ENCODE results near the gene CORIN. TPM values are rescaled to one million over a fixed set of nuclear protein-coding genes. Genes with fewer than 3 reads are reported as not detected.

Gene CORIN
- total and polyA plus RNA-seq, 2 of the 13 experiments (the other 11 are each of a cell fraction or from before 2014, with no cell fraction given), result 0.84 to 1.2 TPM

- DNase-seq (ENCODE audit: low spot score), result no peak
- BruUV-seq (replicated peaks), result no TSS peak
- no peak overlapping the region for H2AFZ ChIP-seq (ENCODE audit: low read length)
- in situ Hi-C loops (cut with HindIII; ENCODE audit: extremely low pct_ligation_motif_present, low pct_unique_long_range_greater_than_20kb), result no loop called here
- no peak for ATAC-seq
- no peaks in the 10 kb centered on the region for H3K79me2 ChIP-seq (ENCODE audit: insufficient read depth, low read length)
- no peak overlapping the region for H3K4me2 ChIP-seq (ENCODE audit: low read depth, low read length)
- FAIRE-seq, result no peak
- no peak overlapping the region for H3K4me3 ChIP-seq (replicated peaks in 1 of 3; ENCODE audit: insufficient read depth in 1 of 3, low read depth in 2 of 3, low read length in 3 of 3)
- peaks cover 10% of the 10 kb centered on the region for H3K4me1 ChIP-seq (ENCODE audit: insufficient read depth, low read length)
- no peaks in the 10 kb centered on the region for H3K9me3 ChIP-seq (ENCODE audit: low read length)
- no peaks in the 10 kb centered on the region; a peak in 1 of 5 replicates for H3K27me3 ChIP-seq (ENCODE audit: control insufficient read depth in 1 of 2, insufficient read depth in 2 of 2, low read length in 2 of 2)
- CTCF ChIA-PET (ENCODE audit: low intra/inter-chr PET ratio, low total read pairs), result no interaction called here
- no peak overlapping the region for H3K9ac ChIP-seq (ENCODE audit: insufficient read depth, low read depth, low read length)
- H4K20me1 ChIP-seq (ENCODE audit: insufficient read depth, low read length), result no peaks in the 10 kb centered on the region
- no peak overlapping the region for H3K27ac ChIP-seq (ENCODE audit: extremely low read length, insufficient read depth, low read length)
- H3K36me3 ChIP-seq (replicated peaks in 1 of 2; ENCODE audit: control insufficient read depth in 1 of 2, insufficient read depth in 2 of 2, low read length in 2 of 2), result no peaks in the 10 kb centered on the region
- 56% methylated on average over 2 of the region's 2 CpGs for WGBS (ENCODE audit: low lambda C conversion rate)
- intact Hi-C loops (cut with micrococcal nuclease; ENCODE audit: unreplicated experiment), result no loop called here
- POLR2A ChIA-PET, result no interaction called here
- no peak for TF ChIP-seq SNRNP70 (IDR thresholded peaks at IDR 0.05; ENCODE audit: low read depth, low read length)
- TF ChIP-seq SMYD3 (CRISPR knock-in tag; IDR thresholded peaks at IDR 0.05), result no peak
- no peak for TF ChIP-seq PHF21A (CRISPR knock-in tag; IDR thresholded peaks at IDR 0.05)
- no peak for TF ChIP-seq ZNF550 (CRISPR knock-in tag; IDR thresholded peaks at IDR 0.05; ENCODE audit: borderline replicate concordance)
- TF ChIP-seq AHDC1 (CRISPR knock-in tag; IDR thresholded peaks at IDR 0.05; ENCODE audit: borderline replicate concordance), result no peak
- no peak for TF ChIP-seq ZBTB46 (CRISPR knock-in tag; IDR thresholded peaks at IDR 0.05; ENCODE audit: borderline replicate concordance)
- no peak for TF ChIP-seq ONECUT2 (CRISPR knock-in tag; IDR thresholded peaks at IDR 0.05)
- no peak for TF ChIP-seq NR0B2 (CRISPR knock-in tag; IDR thresholded peaks at IDR 0.05)
- no peak for TF ChIP-seq ZBTB4 (CRISPR knock-in tag; IDR thresholded peaks at IDR 0.05; ENCODE audit: borderline replicate concordance)
- no peak for TF ChIP-seq ZFP62 (CRISPR knock-in tag; IDR thresholded peaks at IDR 0.05)
- no peak for TF ChIP-seq TIGD3 (CRISPR knock-in tag; IDR thresholded peaks at IDR 0.05; ENCODE audit: borderline replicate concordance)
Measured at GRCh38 chr4:47791965-47792364, 45.9 kb downstream of the CORIN start.

All from HepG2 (cell line).